H9 (cell line): ENCODE results near the gene COPS9. TPM values are rescaled to one million over a fixed set of nuclear protein-coding genes. Genes with fewer than 3 reads are reported as not detected.

Experiments
- DNase-seq: peaks from one replicate; pipeline ENCODE4 v3.0.0-alpha.2; 2017
- H2AFZ ChIP-seq: one replicate; pipeline ENCODE4 v1.6.1; 2013; ENCODE audit warnings: mild to moderate bottlenecking, low read length, control low read depth, moderate library complexity
- H2AK5ac ChIP-seq: 2 replicates; pipeline ENCODE4 v1.6.1; 2013; ENCODE audit warnings: low read length, control low read depth, mixed read lengths; ENCODE audit not compliant: insufficient read length
- H2BK120ac ChIP-seq: one replicate; pipeline ENCODE4 v1.6.1; 2013; ENCODE audit warnings: low read depth, mild to moderate bottlenecking, low read length, control low read depth, inconsistent platforms; ENCODE audit not compliant: poor library complexity, severe bottlenecking
- H2BK12ac ChIP-seq: 2 replicates; pipeline ENCODE4 v1.6.1; 2013; ENCODE audit warnings: low read length, control low read depth, mixed read lengths, low read depth; ENCODE audit not compliant: insufficient read length
- H2BK15ac ChIP-seq: 2 replicates; pipeline ENCODE4 v1.6.1; 2013; ENCODE audit warnings: low read depth, low read length, control low read depth
- H2BK20ac ChIP-seq: one replicate; pipeline ENCODE4 v1.6.1; 2013; ENCODE audit warnings: low read depth, mild to moderate bottlenecking, low read length, control low read depth, inconsistent platforms; ENCODE audit not compliant: poor library complexity, severe bottlenecking
- H2BK5ac ChIP-seq: 2 replicates; pipeline ENCODE4 v1.6.1; 2013; ENCODE audit warnings: low read length, control low read depth, mixed read lengths; ENCODE audit not compliant: insufficient read length
- H3K14ac ChIP-seq: 2 replicates; pipeline ENCODE4 v1.6.1; 2013; ENCODE audit warnings: low read length, control low read depth; ENCODE audit not compliant: insufficient read depth
- H3K18ac ChIP-seq: 2 replicates; pipeline ENCODE4 v1.6.1; 2013; ENCODE audit warnings: low read depth, mild to moderate bottlenecking, mixed read lengths, low read length, control low read depth; ENCODE audit not compliant: insufficient read length
- H3K23ac ChIP-seq: 2 replicates; pipeline ENCODE4 v1.6.1; 2013; ENCODE audit warnings: low read length, control low read depth, mixed read lengths, low read depth; ENCODE audit not compliant: insufficient read length
- H3K23me2 ChIP-seq: 2 replicates; pipeline ENCODE4 v1.6.1; 2013; ENCODE audit warnings: low read depth, mild to moderate bottlenecking, mixed read lengths, low read length, control low read depth; ENCODE audit not compliant: insufficient read length, poor library complexity, severe bottlenecking
- H3K27ac ChIP-seq: 2 replicates; pipeline ENCODE4 v1.5.1; 2013; ENCODE audit warnings: low read length, control low read depth, mixed read lengths, low read depth; ENCODE audit not compliant: insufficient read length
- H3K27me3 ChIP-seq: 2 replicates; pipeline ENCODE4 v1.6.1; 2013; ENCODE audit warnings: low read length, control low read depth, inconsistent platforms; ENCODE audit not compliant: insufficient read depth
- H3K4ac ChIP-seq: 2 replicates; pipeline ENCODE4 v1.6.1; 2013; ENCODE audit warnings: low read depth, mild to moderate bottlenecking, control low read depth, inconsistent platforms, low read length, moderate library complexity
- H3K4me1 ChIP-seq: 2 replicates; pipeline ENCODE4 v1.6.1; 2013; ENCODE audit warnings: low read length, control low read depth, inconsistent platforms; ENCODE audit not compliant: insufficient read depth
- H3K4me2 ChIP-seq: 2 replicates; pipeline ENCODE4 v1.6.1; 2013; ENCODE audit warnings: low read length, control low read depth, mixed read lengths; ENCODE audit not compliant: insufficient read length, insufficient read depth
- H3K56ac ChIP-seq: 2 replicates; pipeline ENCODE4 v1.6.1; 2013; ENCODE audit warnings: low read depth, mild to moderate bottlenecking, mixed read lengths, low read length, control low read depth; ENCODE audit not compliant: insufficient read length
- H3K79me1 ChIP-seq: 2 replicates; pipeline ENCODE4 v1.6.1; 2013; ENCODE audit warnings: low read depth, mild to moderate bottlenecking, moderate library complexity, low read length, control low read depth, inconsistent platforms; ENCODE audit not compliant: insufficient read depth, poor library complexity, severe bottlenecking
- H3K79me2 ChIP-seq: 2 replicates; pipeline ENCODE4 v1.6.1; 2013; ENCODE audit warnings: low read length, control low read depth, inconsistent platforms; ENCODE audit not compliant: insufficient read depth
- H3K9ac ChIP-seq: 2 replicates; pipeline ENCODE4 v1.6.1; 2013; ENCODE audit warnings: low read length, control low read depth, mixed read lengths; ENCODE audit not compliant: insufficient read length; ENCODE audit errors: extremely low read depth
- H3K9me3 ChIP-seq: one replicate; pipeline ENCODE4 v1.6.1; 2013; ENCODE audit warnings: low read depth, low read length, inconsistent platforms; ENCODE audit not compliant: control insufficient read depth
- H3T11ph ChIP-seq: one replicate; pipeline ENCODE4 v1.6.1; 2013; ENCODE audit warnings: mild to moderate bottlenecking, low read length, control low read depth, inconsistent platforms
- H4K20me1 ChIP-seq: one replicate; pipeline ENCODE4 v1.6.1; 2013; ENCODE audit not compliant: control insufficient read depth, insufficient read length, insufficient read depth
- H4K5ac ChIP-seq: 2 replicates; pipeline ENCODE4 v1.6.1; 2013; ENCODE audit warnings: low read depth, mild to moderate bottlenecking, mixed read lengths, low read length, control low read depth; ENCODE audit not compliant: insufficient read length
- H4K8ac ChIP-seq: replicated peaks from 2 replicates; pipeline ENCODE4 v1.6.1; 2013; ENCODE audit warnings: low read length, control low read depth, mixed read lengths, low read depth; ENCODE audit not compliant: insufficient read length
- H4K91ac ChIP-seq: 2 replicates; pipeline ENCODE4 v1.6.1; 2013; ENCODE audit warnings: low read depth, mild to moderate bottlenecking, moderate library complexity, mixed read lengths, low read length, control low read depth; ENCODE audit not compliant: insufficient read length
- H3K27ac Mint-ChIP-seq, 3 experiments: 2 replicates in 2 of 3; 3 replicates in 1 of 3; pipeline ENCODE4 v1.8.0; 2020 to 2021; ENCODE audit warnings: mixed read lengths in 3 of 3, mild to moderate bottlenecking in 1 of 3, moderate library complexity in 1 of 3
- H3K27me3 Mint-ChIP-seq: 2 replicates; pipeline ENCODE4 v1.8.0; 2021; ENCODE audit warnings: low read depth, mild to moderate bottlenecking, moderate library complexity, mixed read lengths
- H3K36me3 Mint-ChIP-seq, 3 experiments: 2 replicates in 2 of 3; 3 replicates in 1 of 3; pipeline ENCODE4 v1.8.0; 2020 to 2021; ENCODE audit warnings: low read depth in 3 of 3, mixed read lengths in 3 of 3; ENCODE audit not compliant: insufficient read depth in 1 of 3
- H3K4me1 Mint-ChIP-seq, 2 experiments: 2 replicates each; pipeline ENCODE4 v1.8.0; 2020; ENCODE audit warnings: mixed read lengths in 2 of 2
- H3K4me3 Mint-ChIP-seq, 2 experiments: 2 replicates in 1 of 2; 3 replicates in 1 of 2; pipeline ENCODE4 v1.8.0; 2020 to 2021; ENCODE audit warnings: mild to moderate bottlenecking in 2 of 2, mixed read lengths in 2 of 2, moderate library complexity in 1 of 2
- H3K9me3 Mint-ChIP-seq, 2 experiments: 2 replicates in 1 of 2; 3 replicates in 1 of 2; pipeline ENCODE4 v1.8.0; 2020; ENCODE audit warnings: mild to moderate bottlenecking in 2 of 2, mixed read lengths in 2 of 2, moderate library complexity in 1 of 2
- CTCF ChIP-seq: fragments of 200-600 bp; sonication (generic); conservative IDR thresholded peaks from 3 replicates; pipeline ENCODE4 v1.8.0; 2021; ENCODE audit warnings: antibody characterized with exemption, mild to moderate bottlenecking
- WGBS: extraction: QIAGEN DNeasy Blood & Tissue Kit; methylation state at CpG from one replicate; pipeline ENCODE4 v1.1.7; 2013; ENCODE audit warnings: missing lambda C conversion rate, low lambda C conversion rate, mixed read lengths; ENCODE audit not compliant: insufficient read length; ENCODE audit errors: extremely low coverage; 5-methylcytosine and 5-hydroxymethylcytosine counted together
- total RNA-seq: library from RNA; stranded (reverse); gene quantifications from 2 replicates; pipeline ENCODE4 v1.2.1, GENCODE V29; 2021

COPS9 gene
- total RNA-seq, 1 experiment from 2014 or later = 142 TPM

GRCh38 chr2:240142256-240142775, 6.2 kb upstream of the COPS9 start:
- WGBS = no CpG with 5 or more reads among the region's 16 CpGs
- no peak overlapping the region for H2AK5ac ChIP-seq
- H3K9me3 ChIP-seq = no peaks in the 10 kb centered on the region
- H3K4ac ChIP-seq = no peak overlapping the region
- H4K20me1 ChIP-seq = no peaks in the 10 kb centered on the region
- no peak overlapping the region for H2BK15ac ChIP-seq
- Mint-ChIP-seq H3K4me1 (peaks cover 11 to 18% of the 10 kb centered on the region in 2 experiments), H3K9me3 (peaks cover 5% of the 10 kb centered on the region in 2 experiments; a peak in 4 of 5 replicates), H3K27me3 (peaks cover 14% of the 10 kb centered on the region), H3K36me3 (peaks cover 0 to under 1% (median 0%) of the 10 kb centered on the region in 3 experiments; a peak in 2 of 7 replicates), H3K27ac (peak overlapping the region in 1 of 3 experiments; percentile 69; a peak in 1 of 7 replicates), H3K4me3 (no peak overlapping the region)
- no peak for TF ChIP-seq CTCF
- no peaks in the 10 kb centered on the region; the same call in 1 of the 2 replicates for H3K4me1 ChIP-seq
- no peaks in the 10 kb centered on the region for H3K79me2 ChIP-seq
- no peak overlapping the region for H2AFZ ChIP-seq
- no peak overlapping the region for H3K18ac ChIP-seq
- no peak overlapping the region for H2BK12ac ChIP-seq
- no peak overlapping the region for H4K5ac ChIP-seq
- no peaks in the 10 kb centered on the region for H3K27me3 ChIP-seq
- H2BK120ac ChIP-seq = no peak overlapping the region
- no peak overlapping the region for H3K56ac ChIP-seq
- H3K4me2 ChIP-seq = no peak overlapping the region
- no peak for DNase-seq
- no peak overlapping the region for H2BK20ac ChIP-seq
- H4K8ac ChIP-seq = no peak overlapping the region
- no peak overlapping the region for H3K9ac ChIP-seq
- H3K79me1 ChIP-seq = no peaks in the 10 kb centered on the region
- no peak overlapping the region for H3K14ac ChIP-seq
- H2BK5ac ChIP-seq = no peak overlapping the region
- no peaks in the 10 kb centered on the region for H3K23me2 ChIP-seq
- no peak overlapping the region for H3T11ph ChIP-seq
- H3K27ac ChIP-seq = no peak overlapping the region
- no peak overlapping the region for H4K91ac ChIP-seq
- H3K23ac ChIP-seq = no peak overlapping the region
